ENCODE results near the gene DBH. TPM values are rescaled to one million over a fixed set of nuclear protein-coding genes. Genes with fewer than 3 reads are reported as not detected.

The DBH gene
- polyA plus RNA-seq, 3 donors, result not detected

DNA sequence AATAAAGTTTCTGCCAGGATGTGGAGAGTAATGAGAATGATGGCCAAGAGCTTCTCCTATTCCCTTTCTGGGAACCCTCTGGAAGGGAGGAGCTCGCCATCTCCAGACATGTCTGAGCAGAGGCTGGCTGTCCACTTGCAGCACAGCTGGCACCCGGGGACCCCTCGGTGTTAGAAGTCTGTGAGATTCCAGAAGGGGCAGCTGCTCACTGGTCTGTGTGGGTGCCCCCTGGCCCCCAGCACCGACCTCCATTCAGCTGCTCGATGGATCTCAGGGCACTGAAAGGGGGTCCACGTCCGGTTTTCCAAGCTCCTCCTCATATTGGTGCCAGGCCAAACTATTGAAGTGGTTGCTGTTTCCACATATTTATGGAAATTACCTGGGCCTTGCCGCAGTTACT lies 23.3 kb upstream of the DBH start:
- no peaks in the 10 kb centered on the region for H3K4me1 ChIP-seq (ENCODE audit: control insufficient read depth in 1 of 2, insufficient read depth in 2 of 2, low read length in 2 of 2)
- TF ChIP-seq, protein P1, sequence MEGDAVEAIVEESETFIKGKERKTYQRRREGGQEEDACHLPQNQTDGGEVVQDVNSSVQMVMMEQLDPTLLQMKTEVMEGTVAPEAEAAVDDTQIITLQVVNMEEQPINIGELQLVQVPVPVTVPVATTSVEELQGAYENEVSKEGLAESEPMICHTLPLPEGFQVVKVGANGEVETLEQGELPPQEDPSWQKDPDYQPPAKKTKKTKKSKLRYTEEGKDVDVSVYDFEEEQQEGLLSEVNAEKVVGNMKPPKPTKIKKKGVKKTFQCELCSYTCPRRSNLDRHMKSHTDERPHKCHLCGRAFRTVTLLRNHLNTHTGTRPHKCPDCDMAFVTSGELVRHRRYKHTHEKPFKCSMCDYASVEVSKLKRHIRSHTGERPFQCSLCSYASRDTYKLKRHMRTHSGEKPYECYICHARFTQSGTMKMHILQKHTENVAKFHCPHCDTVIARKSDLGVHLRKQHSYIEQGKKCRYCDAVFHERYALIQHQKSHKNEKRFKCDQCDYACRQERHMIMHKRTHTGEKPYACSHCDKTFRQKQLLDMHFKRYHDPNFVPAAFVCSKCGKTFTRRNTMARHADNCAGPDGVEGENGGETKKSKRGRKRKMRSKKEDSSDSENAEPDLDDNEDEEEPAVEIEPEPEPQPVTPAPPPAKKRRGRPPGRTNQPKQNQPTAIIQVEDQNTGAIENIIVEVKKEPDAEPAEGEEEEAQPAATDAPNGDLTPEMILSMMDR (IDR thresholded peaks at IDR 0.05), result no peak
- H2AFZ ChIP-seq (ENCODE audit: insufficient read depth, low read depth, low read length, poor library complexity, severe bottlenecking), result no peak overlapping the region
- intact Hi-C loops (cut with micrococcal nuclease), result no loop called here
- no peaks in the 10 kb centered on the region for H3K79me2 ChIP-seq (ENCODE audit: insufficient read depth, low read length)
- no peaks in the 10 kb centered on the region for H4K20me1 ChIP-seq (ENCODE audit: insufficient read depth, low read length)
- H3K4me3 ChIP-seq (replicated peaks in 1 of 3; ENCODE audit: low read depth in 2 of 3, low read length in 3 of 3), result no peak overlapping the region
- no peak overlapping the region for H3K9ac ChIP-seq (ENCODE audit: insufficient read depth, low read length, poor library complexity, severe bottlenecking)
- H3K27me3 ChIP-seq (ENCODE audit: control insufficient read depth in 2 of 2, insufficient read depth in 2 of 2, low read length in 2 of 2), result peaks cover 0 to 17% of the 10 kb centered on the region in 2 donors
- H3K27ac Mint-ChIP-seq, result no peak overlapping the region
- H3K9me3 ChIP-seq (replicated peaks in 1 of 2; ENCODE audit: control insufficient read depth in 1 of 2, insufficient read depth in 1 of 2, low read length in 2 of 2), result no peaks in the 10 kb centered on the region
- no peak overlapping the region for H3K27ac ChIP-seq (ENCODE audit: low read depth in 1 of 2, low read length in 2 of 2)
- H3K9me3 Mint-ChIP-seq, result peaks cover 0 to 8% (median 0%) of the 10 kb centered on the region in 7 donors
- H3K4me2 ChIP-seq (replicated peaks; ENCODE audit: extremely low read depth, low read length, poor library complexity, severe bottlenecking), result no peak overlapping the region
- 88% methylated on average over 8 of the region's 8 CpGs for WGBS (ENCODE audit: insufficient coverage)
- no peak for DNase-seq
- no peaks in the 10 kb centered on the region for H3K4me1 Mint-ChIP-seq
- H3K4me3 Mint-ChIP-seq, result no peak overlapping the region
- H3K36me3 ChIP-seq (replicated peaks in 1 of 2; ENCODE audit: control insufficient read depth in 1 of 2, insufficient read depth in 2 of 2, low read length in 2 of 2), result no peaks in the 10 kb centered on the region
- H3K27me3 Mint-ChIP-seq (ENCODE audit: low read depth in 3 of 3), result peaks cover 33 to 41% (median 35%) of the 10 kb centered on the region in 3 donors
- H3K36me3 Mint-ChIP-seq, result no peaks in the 10 kb centered on the region

DNA sequence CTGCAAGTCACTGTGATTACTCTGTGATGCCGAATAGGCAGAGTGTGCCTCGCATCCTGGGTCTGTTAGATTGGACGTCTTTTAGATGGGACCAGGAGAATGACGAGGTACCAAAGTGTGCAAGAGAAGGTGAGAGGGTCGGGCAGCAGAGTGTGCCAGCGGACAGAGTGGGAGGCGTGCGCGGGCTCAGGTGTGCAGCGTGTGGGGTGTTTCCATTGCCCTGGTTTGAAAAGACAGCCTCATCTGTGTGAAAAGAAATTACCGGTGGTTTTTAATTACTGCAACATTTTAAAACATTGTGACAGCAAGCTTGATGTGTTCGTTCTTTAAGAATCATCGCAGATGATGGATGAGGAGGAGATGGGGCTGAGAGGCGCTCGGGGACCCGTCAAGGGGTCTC lies 22.7 kb upstream of the DBH start:
- no peaks in the 10 kb centered on the region for H3K4me1 Mint-ChIP-seq
- no peak overlapping the region for H2AFZ ChIP-seq (ENCODE audit: insufficient read depth, low read depth, low read length, poor library complexity, severe bottlenecking)
- 95% methylated on average over 16 of the region's 16 CpGs for WGBS (ENCODE audit: insufficient coverage)
- H3K4me1 ChIP-seq (ENCODE audit: control insufficient read depth in 1 of 2, insufficient read depth in 2 of 2, low read length in 2 of 2), result no peaks in the 10 kb centered on the region
- no peak overlapping the region for H3K4me3 ChIP-seq (replicated peaks in 1 of 3; ENCODE audit: low read depth in 2 of 3, low read length in 3 of 3)
- no peak overlapping the region for H3K4me3 Mint-ChIP-seq
- H4K20me1 ChIP-seq (ENCODE audit: insufficient read depth, low read length), result no peaks in the 10 kb centered on the region
- no peak overlapping the region for H3K27ac ChIP-seq (ENCODE audit: low read depth in 1 of 2, low read length in 2 of 2)
- peaks cover 0 to 8% (median 0%) of the 10 kb centered on the region in 7 donors for H3K9me3 Mint-ChIP-seq
- H3K27me3 Mint-ChIP-seq (ENCODE audit: low read depth in 3 of 3), result peaks cover 33 to 36% (median 33%) of the 10 kb centered on the region in 3 donors
- H3K27me3 ChIP-seq (ENCODE audit: control insufficient read depth in 2 of 2, insufficient read depth in 2 of 2, low read length in 2 of 2), result peaks cover 0 to 15% of the 10 kb centered on the region in 2 donors
- no peak overlapping the region for H3K4me2 ChIP-seq (replicated peaks; ENCODE audit: extremely low read depth, low read length, poor library complexity, severe bottlenecking)
- no peak for DNase-seq
- no peaks in the 10 kb centered on the region for H3K36me3 Mint-ChIP-seq
- no peak overlapping the region for H3K9ac ChIP-seq (ENCODE audit: insufficient read depth, low read length, poor library complexity, severe bottlenecking)
- intact Hi-C loops (cut with micrococcal nuclease), result no loop called here
- no peak overlapping the region for H3K27ac Mint-ChIP-seq
- H3K9me3 ChIP-seq (replicated peaks in 1 of 2; ENCODE audit: control insufficient read depth in 1 of 2, insufficient read depth in 1 of 2, low read length in 2 of 2), result no peaks in the 10 kb centered on the region
- H3K79me2 ChIP-seq (ENCODE audit: insufficient read depth, low read length), result no peaks in the 10 kb centered on the region
- TF ChIP-seq, protein P1 (IDR thresholded peaks at IDR 0.05), result no peak
- H3K36me3 ChIP-seq (replicated peaks in 1 of 2; ENCODE audit: control insufficient read depth in 1 of 2, insufficient read depth in 2 of 2, low read length in 2 of 2), result no peaks in the 10 kb centered on the region

All from CD14-positive monocyte (primary cell).